OCI-LY7 (cell line): ENCODE results near the gene TMPRSS9.

Experiments
- CTCF ChIP-seq: fragments of 200-600 bp; sonication (generic); conservative IDR thresholded peaks from 2 replicates; pipeline ENCODE4 v1.5.1; 2014; ENCODE audit warnings: mild to moderate bottlenecking, antibody characterized with exemption, low read length, moderate library complexity, mixed read lengths
- EZH2phosphoT487 ChIP-seq: fragments of 200-600 bp; sonication (generic); IDR thresholded peaks from 2 replicates; pipeline ENCODE4 v1.6.1; 2018; ENCODE audit warnings: low read depth, borderline replicate concordance, mild to moderate bottlenecking, mixed run types, antibody characterized with exemption, low read length, moderate library complexity, mixed read lengths

GRCh38 chr19:2451741-2452140 lies 91.7 kb downstream of the TMPRSS9 start:
- TF ChIP-seq CTCF: no peak
- TF ChIP-seq EZH2phosphoT487: no peak
